T-helper 22 cell (primary cell): Measurements from ENCODE around the gene HPS5.

Experiments used
- DNase-seq: peaks from one replicate; pipeline ENCODE4 v3.0.0-alpha.2; 2020; ENCODE audit warnings: low read depth

Gene HPS5

GRCh38 chr11:18236664-18237356 lies 85.1 kb downstream of the HPS5 start, which contains the start of gene SAA4:
TSS of gene SAA4 (minus strand) at chr11:18236802. CDS start at chr11:18235926, 876 bp downstream.
- DNase-seq: no peak

- DNase-seq: no peak
These were observed 86.3 kb downstream of the HPS5 start for GRCh38 chr11:18235394-18236334.

GRCh38 chr11:18233912-18234311 lies 88.0 kb downstream of the HPS5 start:
- no peak for DNase-seq

- DNase-seq: no peak
These were observed 91.1 kb downstream of the HPS5 start for GRCh38 chr11:18230859-18231258.

- no peak for DNase-seq
These were observed 92.4 kb downstream of the HPS5 start for GRCh38 chr11:18229501-18229900.
